ENCODE data around the gene PLTP.

DNA sequence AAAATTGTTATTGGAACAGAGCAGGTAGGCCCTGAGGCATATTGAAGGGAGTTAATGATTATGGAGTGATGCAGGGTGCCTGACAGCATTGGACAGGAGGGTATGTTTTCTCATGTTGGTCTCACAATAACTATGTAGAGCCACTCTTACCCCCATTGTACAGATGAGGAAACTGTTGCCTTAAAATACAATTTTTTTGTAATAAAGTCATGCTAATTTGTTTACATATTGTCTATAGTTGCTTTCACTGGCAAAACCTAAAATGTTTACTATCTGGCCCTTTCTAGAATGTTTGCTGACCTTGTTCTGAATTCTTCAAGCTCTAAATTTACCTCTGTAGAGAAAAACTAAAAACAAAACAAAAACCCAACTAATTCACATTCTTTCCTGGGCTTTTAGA, 60.5 kb downstream of the PLTP start:
- TF ChIP-seq, protein P1, sequence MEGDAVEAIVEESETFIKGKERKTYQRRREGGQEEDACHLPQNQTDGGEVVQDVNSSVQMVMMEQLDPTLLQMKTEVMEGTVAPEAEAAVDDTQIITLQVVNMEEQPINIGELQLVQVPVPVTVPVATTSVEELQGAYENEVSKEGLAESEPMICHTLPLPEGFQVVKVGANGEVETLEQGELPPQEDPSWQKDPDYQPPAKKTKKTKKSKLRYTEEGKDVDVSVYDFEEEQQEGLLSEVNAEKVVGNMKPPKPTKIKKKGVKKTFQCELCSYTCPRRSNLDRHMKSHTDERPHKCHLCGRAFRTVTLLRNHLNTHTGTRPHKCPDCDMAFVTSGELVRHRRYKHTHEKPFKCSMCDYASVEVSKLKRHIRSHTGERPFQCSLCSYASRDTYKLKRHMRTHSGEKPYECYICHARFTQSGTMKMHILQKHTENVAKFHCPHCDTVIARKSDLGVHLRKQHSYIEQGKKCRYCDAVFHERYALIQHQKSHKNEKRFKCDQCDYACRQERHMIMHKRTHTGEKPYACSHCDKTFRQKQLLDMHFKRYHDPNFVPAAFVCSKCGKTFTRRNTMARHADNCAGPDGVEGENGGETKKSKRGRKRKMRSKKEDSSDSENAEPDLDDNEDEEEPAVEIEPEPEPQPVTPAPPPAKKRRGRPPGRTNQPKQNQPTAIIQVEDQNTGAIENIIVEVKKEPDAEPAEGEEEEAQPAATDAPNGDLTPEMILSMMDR (IDR thresholded peaks at IDR 0.05), result no peak
- TF ChIP-seq POLR2A (IDR thresholded peaks at IDR 0.05), result no peak

Data from vagina (tissue), 2 donors.